ENCODE measurements around the gene SLC25A12. TPM values are rescaled to one million over a fixed set of nuclear protein-coding genes. Genes with fewer than 3 reads are reported as not detected.

SLC25A12 gene
- total RNA-seq, 2 experiments from 2014 or later = 8.7 to 9.5 TPM

GRCh38 chr2:171855401-171855800 lies 38.6 kb downstream of the SLC25A12 start:
- CTCF ChIA-PET = interaction anchor here (1.1 kb wide), 1 partner anchor 32 kb away, joined by 3 read pairs; no protein-coding TSS in a partner anchor
- H3K9me3 ChIP-seq (ENCODE audit: control insufficient read depth in 1 of 2, insufficient read depth in 1 of 2, low read length in 2 of 2) = no peaks in the 10 kb centered on the region

GRCh38 chr2:171852366-171852888 lies 41.6 kb downstream of the SLC25A12 start:
- Histone ChIP-seq H3K27me3 (ENCODE audit: control insufficient read depth in 1 of 2, insufficient read depth in 2 of 2, low read length in 2 of 2) (no peaks in the 10 kb centered on the region), H3K27ac (ENCODE audit: low read depth in 1 of 2, low read length in 2 of 2) (no peak overlapping the region), H3K36me3 (ENCODE audit: insufficient read depth, low read length) (peaks cover 26% of the 10 kb centered on the region), H3K4me1 (ENCODE audit: insufficient read depth, low read length) (no peaks in the 10 kb centered on the region), H3K4me3 (ENCODE audit: low read length) (no peak overlapping the region), H3K9me3 (ENCODE audit: control insufficient read depth in 1 of 2, insufficient read depth in 1 of 2, low read length in 2 of 2) (no peaks in the 10 kb centered on the region)
- no peak overlapping the region for H3K27ac Mint-ChIP-seq
- H3K4me1 Mint-ChIP-seq (ENCODE audit: low read depth) = no peaks in the 10 kb centered on the region
- H3K27me3 Mint-ChIP-seq = no peaks in the 10 kb centered on the region
- intact Hi-C loops (cut with DNase I, micrococcal nuclease) = no loop called here
- H3K36me3 Mint-ChIP-seq (ENCODE audit: low read depth) = peaks cover 64% of the 10 kb centered on the region
- no peak overlapping the region for H3K4me3 Mint-ChIP-seq
- no peaks in the 10 kb centered on the region for H3K9me3 Mint-ChIP-seq
- ChIA-PET POLR2A (no interaction called here), CTCF (no interaction called here)
- ATAC-seq (ENCODE audit: poor library complexity) = no peak
- TF ChIP-seq CTCF (IDR thresholded peaks at IDR 0.05) = no peak
- no peak for DNase-seq

More at GRCh38 chr2:171855401-171855800, 38.6 kb downstream of the SLC25A12 start:
- no peaks in the 10 kb centered on the region for H3K27me3 Mint-ChIP-seq
- intact Hi-C loops (cut with DNase I, micrococcal nuclease) = no loop called here
- H3K27ac Mint-ChIP-seq = no peak overlapping the region
- POLR2A ChIA-PET = no interaction called here
- H3K36me3 Mint-ChIP-seq (ENCODE audit: low read depth) = peaks cover 63% of the 10 kb centered on the region
- H3K27me3 ChIP-seq (ENCODE audit: control insufficient read depth in 1 of 2, insufficient read depth in 2 of 2, low read length in 2 of 2) = no peaks in the 10 kb centered on the region
- DNase-seq (no peak), ATAC-seq (ENCODE audit: poor library complexity) (no peak)
- no peak overlapping the region for H3K4me3 Mint-ChIP-seq
- no peak for TF ChIP-seq CTCF (IDR thresholded peaks at IDR 0.05)
- no peak overlapping the region for H3K4me3 ChIP-seq (ENCODE audit: low read length)
- H3K9me3 Mint-ChIP-seq = no peaks in the 10 kb centered on the region
- H3K27ac ChIP-seq (ENCODE audit: low read depth in 1 of 2, low read length in 2 of 2) = no peak overlapping the region
- no peaks in the 10 kb centered on the region for H3K4me1 Mint-ChIP-seq (ENCODE audit: low read depth)
- peaks cover 26% of the 10 kb centered on the region for H3K36me3 ChIP-seq (ENCODE audit: insufficient read depth, low read length)
- no peaks in the 10 kb centered on the region for H3K4me1 ChIP-seq (ENCODE audit: insufficient read depth, low read length)

- peaks cover 38% of the 10 kb centered on the region for H3K36me3 Mint-ChIP-seq (ENCODE audit: low read depth)
- CTCF ChIA-PET = no interaction called here
- H3K27me3 Mint-ChIP-seq = no peaks in the 10 kb centered on the region
- H3K27ac ChIP-seq (ENCODE audit: low read depth in 1 of 2, low read length in 2 of 2) = no peak overlapping the region
- H3K9me3 ChIP-seq (ENCODE audit: control insufficient read depth in 1 of 2, insufficient read depth in 1 of 2, low read length in 2 of 2) = no peaks in the 10 kb centered on the region
- peaks cover 5% of the 10 kb centered on the region for H3K36me3 ChIP-seq (ENCODE audit: insufficient read depth, low read length)
- intact Hi-C loops (cut with DNase I, micrococcal nuclease) = no loop called here
- DNase-seq = no peak
- no peaks in the 10 kb centered on the region for H3K27me3 ChIP-seq (ENCODE audit: control insufficient read depth in 1 of 2, insufficient read depth in 2 of 2, low read length in 2 of 2)
- TF ChIP-seq CTCF (IDR thresholded peaks at IDR 0.05) = no peak
- H3K4me1 Mint-ChIP-seq (ENCODE audit: low read depth) = no peaks in the 10 kb centered on the region
- POLR2A ChIA-PET = no interaction called here
- H3K4me3 ChIP-seq (ENCODE audit: low read length) = no peak overlapping the region
- H3K4me3 Mint-ChIP-seq = no peak overlapping the region
- H3K9me3 Mint-ChIP-seq = no peaks in the 10 kb centered on the region
- ATAC-seq (ENCODE audit: poor library complexity) = no peak
- H3K27ac Mint-ChIP-seq = no peak overlapping the region
- no peaks in the 10 kb centered on the region for H3K4me1 ChIP-seq (ENCODE audit: insufficient read depth, low read length)
Measured at GRCh38 chr2:171847627-171848026, 46.4 kb downstream of the SLC25A12 start.
